ENCODE measurements around the gene NARS2.

The NARS2 gene

DNA sequence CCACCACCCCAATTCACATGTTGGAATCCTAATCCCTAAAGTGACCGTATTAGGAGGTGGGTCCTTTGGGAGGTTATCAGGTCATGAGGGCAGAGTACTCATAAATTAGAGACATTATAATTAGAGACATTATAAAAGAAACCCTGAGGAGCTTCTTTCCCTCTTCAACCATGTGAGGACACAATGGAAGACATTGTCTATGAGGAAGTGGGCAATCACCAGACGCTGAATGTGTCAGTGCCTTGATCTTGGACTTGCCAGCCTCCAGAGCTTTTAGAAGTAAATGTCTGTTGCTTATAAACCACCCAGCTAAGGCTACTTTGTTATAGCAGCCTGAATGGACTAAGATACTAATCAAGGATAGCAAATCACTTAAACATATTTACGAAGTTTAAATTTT lies 171.8 kb downstream of the NARS2 start:
- DNase-seq (ENCODE audit: insufficient read length, low spot score) (no peak), FAIRE-seq (no peak)
- TF ChIP-seq POLR2A (IDR thresholded peaks at IDR 0.05; ENCODE audit: low read depth, low read length): no peak

DNA sequence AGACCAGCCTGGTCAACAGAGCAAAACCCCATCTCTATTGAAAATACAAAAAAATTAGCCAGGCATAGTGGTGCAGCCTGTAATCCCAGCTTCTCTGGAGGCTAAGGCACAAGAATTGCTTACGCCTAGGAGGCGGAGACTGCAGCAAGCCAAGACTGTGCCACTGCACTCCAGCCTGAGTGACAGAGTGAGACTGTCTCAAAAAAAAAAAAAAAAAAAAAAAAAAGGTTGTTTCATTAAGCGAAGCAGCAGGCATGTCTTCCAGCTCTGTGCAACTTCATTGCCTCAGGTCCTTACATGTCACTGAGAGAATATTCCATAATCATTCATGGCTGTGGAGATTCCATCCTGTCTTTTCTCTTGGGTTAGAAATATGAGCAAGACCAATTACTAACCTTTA lies 174.0 kb downstream of the NARS2 start:
- no peak for DNase-seq (ENCODE audit: insufficient read length, low spot score)
- no peak for FAIRE-seq
- no peak for TF ChIP-seq POLR2A (IDR thresholded peaks at IDR 0.05; ENCODE audit: low read depth, low read length)

DNA sequence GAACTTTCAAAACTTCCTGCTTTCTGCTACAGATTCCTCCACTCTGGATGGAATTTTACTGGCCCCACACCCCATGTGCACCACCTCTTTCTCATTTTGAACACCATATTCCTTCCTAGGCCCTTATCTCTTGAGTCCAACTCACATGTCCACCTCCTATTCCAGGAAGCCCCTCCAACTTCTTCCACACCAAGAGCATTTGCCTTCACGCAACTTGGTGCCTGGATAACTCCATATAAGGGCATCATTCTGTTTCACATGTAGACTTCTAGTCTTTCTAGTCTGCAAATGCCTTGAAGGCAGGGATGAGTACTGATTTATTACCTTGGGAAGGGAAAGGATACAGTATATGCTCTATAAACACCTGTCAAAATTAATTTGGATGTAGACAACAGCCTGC lies 174.5 kb downstream of the NARS2 start:
- no peak for FAIRE-seq
- TF ChIP-seq POLR2A (IDR thresholded peaks at IDR 0.05; ENCODE audit: low read depth, low read length): no peak
- no peak for DNase-seq (ENCODE audit: insufficient read length, low spot score)

DNA sequence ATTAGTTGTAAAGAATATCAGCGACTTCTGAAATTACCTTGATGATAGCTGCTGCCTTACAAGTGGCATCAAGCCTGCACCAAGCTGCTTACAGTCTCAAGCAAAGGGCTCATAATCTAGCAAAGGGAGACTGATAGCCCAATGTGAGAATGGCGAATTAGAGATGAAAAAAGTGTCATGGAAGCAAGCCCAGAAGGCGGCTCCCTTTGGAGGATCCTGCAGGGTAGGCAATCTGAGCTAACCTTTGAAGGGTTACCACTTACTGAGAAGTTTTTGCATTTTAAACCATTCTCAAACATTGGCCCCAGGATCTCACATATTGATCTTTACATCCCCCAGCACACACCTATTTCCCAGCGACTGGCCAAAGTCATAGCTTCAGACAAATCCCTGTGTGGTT lies 175.5 kb downstream of the NARS2 start:
- DNase-seq (ENCODE audit: insufficient read length, low spot score) (no peak), FAIRE-seq (no peak)
- TF ChIP-seq POLR2A (IDR thresholded peaks at IDR 0.05; ENCODE audit: low read depth, low read length): no peak

DNA sequence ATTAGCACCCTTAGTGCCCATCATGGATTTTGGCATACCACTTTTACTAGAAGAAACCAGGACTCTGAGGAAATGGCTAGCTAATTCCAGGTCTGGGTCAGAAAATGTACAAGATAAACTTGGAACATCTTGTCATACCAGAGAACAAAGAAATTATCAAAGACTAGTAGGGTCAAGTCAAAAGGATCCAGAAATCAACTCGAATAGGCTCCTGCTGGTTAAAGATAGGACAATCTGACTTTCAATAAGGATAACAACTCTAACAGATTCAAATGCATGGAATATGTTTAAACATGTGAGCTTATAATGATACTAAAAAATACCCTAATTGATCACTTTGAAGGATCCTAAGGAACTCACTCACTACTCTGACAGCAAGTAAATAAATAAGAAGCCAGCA lies 175.9 kb downstream of the NARS2 start:
- no peak for TF ChIP-seq POLR2A (IDR thresholded peaks at IDR 0.05; ENCODE audit: low read depth, low read length)
- FAIRE-seq: no peak

DNA sequence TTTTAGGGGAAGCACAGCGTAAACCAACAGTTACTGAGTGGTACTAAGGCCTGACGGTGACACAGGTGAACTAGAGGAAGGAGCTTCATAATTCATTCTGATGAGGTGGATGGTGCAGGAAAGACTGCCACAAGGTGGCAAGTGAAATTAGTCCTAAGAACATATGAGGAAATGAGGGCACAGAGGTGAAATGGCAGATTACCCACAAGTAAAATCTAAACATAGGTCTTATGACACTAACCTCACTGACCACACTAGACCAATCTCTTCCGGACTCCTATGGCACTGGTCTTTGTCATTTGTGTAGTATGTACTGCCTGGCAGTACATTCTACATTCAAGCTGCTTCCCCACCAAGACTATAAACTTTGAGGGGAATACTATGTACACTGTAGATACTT lies 177.3 kb downstream of the NARS2 start:
- no peak for TF ChIP-seq POLR2A (IDR thresholded peaks at IDR 0.05; ENCODE audit: low read depth, low read length)
- FAIRE-seq: no peak

More for the DNA sequence above, 175.9 kb downstream of the NARS2 start:
- DNase-seq (ENCODE audit: insufficient read length, low spot score): no peak

DNA sequence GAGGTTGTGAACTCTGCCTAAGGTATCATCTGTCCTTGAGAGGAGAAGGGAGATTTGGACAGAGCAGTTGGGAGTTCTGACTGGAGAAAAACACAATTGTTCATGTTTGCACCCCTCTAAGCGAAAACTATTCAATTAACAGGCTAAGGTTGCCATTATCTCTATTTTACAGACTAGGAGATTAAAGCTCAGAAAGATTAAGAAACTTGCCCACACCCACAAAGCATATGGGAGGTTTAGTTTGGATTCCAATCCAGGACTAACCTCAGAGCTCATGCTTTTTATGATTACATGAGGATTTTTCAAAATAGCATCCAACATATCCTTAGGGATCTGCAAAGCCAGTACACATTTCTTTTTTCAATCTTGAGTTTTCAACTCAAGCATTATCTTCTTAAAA lies 179.1 kb downstream of the NARS2 start:
- FAIRE-seq (no peak), DNase-seq (ENCODE audit: insufficient read length, low spot score) (no peak)
- no peak for TF ChIP-seq POLR2A (IDR thresholded peaks at IDR 0.05; ENCODE audit: low read depth, low read length)

More for the DNA sequence above, 177.3 kb downstream of the NARS2 start:
- no peak for DNase-seq (ENCODE audit: insufficient read length, low spot score)

DNA sequence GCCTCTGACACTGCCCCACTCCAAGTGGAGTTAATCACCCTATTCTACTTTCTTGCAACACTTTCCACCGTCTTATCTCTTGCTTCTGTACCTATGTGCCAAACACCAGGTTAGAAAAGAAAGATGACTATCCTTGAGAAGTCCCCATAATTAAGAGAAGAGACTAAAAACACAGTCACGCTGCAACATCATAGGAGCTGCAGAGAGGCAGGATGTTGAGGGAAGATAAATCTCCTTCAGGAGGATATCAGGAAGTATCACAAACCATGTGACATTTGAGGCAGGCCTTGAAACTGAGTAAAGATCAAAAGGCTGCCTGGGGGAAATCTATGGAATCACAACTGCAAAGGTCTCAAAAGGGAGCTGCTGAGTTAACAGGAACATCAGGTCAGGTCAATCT lies 181.8 kb downstream of the NARS2 start:
- FAIRE-seq (no peak), DNase-seq (ENCODE audit: insufficient read length, low spot score) (no peak)
- no peak for TF ChIP-seq POLR2A (IDR thresholded peaks at IDR 0.05; ENCODE audit: low read depth, low read length)

DNA sequence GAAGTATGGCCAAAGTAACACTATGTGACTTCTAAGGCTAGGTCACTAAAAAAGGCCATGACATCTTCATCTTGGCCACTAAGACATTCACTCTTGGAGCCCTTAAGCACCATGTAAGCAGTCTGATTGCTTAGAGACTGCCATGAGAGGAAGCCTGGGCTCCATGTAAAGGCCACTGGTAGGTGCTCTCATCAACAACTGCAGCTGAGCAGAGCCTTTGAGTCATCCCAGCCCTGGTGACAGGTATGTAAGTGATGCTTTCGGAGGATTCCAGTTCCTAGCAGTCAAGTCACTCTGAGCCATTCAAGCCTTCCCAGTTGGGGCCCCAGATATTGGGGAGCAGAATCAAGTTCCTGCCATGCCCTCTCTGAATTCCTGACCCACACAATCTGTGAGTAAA lies 183.2 kb downstream of the NARS2 start:
- no peak for FAIRE-seq
- no peak for TF ChIP-seq POLR2A (IDR thresholded peaks at IDR 0.05; ENCODE audit: low read depth, low read length)
- no peak for DNase-seq (ENCODE audit: insufficient read length, low spot score)

DNA sequence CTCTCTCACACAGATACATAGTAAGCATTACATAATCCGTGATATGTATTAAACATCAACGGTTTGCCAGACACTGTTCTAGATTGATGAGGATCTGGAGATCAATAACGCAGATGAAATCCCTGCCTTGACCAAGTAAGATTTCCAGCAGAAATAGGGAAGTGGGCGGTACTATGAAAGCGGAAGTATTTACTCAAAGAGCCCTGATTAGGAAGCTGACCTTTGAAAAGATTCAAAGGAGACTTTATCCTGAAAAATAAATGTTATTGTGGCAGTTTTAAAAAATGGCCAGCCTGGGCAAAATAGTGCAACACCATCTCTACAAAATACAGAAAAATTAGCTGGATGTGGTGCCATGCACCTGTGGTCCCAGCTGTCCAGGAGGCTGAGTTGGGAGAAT lies 183.9 kb downstream of the NARS2 start:
- DNase-seq (ENCODE audit: insufficient read length, low spot score): no peak
- no peak for FAIRE-seq
- no peak for TF ChIP-seq POLR2A (IDR thresholded peaks at IDR 0.05; ENCODE audit: low read depth, low read length)

DNA sequence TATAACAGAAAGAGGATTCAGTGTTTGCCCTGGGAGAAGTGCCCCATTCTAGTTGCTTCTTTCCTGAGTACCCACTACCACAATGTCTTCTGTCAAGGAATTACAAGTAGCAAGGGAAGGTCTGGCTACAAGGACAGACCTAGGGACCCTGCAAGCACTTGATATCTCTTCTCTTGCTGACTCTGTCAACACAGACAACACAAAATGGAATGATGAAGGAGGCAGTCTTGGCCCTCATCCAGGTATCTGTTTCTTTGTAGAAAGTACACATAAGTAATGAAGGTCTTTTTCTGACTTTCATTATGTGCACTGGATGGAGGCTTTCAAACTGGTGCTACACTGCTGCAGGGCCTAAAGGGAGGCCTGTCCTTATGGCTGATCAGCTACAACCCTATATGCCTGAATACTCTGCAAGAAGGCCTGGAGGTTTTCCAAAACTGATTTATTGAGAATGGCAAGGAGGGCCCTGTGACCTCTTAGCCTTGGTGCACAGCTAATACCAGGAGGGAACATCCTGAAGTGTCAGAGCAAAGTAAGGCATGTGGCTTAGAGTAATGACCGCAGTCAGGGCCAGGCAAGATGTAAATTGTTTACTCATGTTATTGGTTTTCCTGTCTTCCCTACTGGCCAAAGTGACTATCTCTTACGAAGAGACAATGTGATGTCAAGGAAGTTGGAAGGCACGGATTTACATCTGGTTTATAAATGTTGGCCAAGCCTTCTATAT lies 188.3 kb downstream of the NARS2 start:
- FAIRE-seq (no peak), DNase-seq (ENCODE audit: insufficient read length, low spot score) (no peak)
- TF ChIP-seq POLR2A (IDR thresholded peaks at IDR 0.05; ENCODE audit: low read depth, low read length): no peak

Measured in H54 (cell line).